Transverse colon (tissue), 4 donors: ENCODE results near the gene MCM3AP. TPM values are rescaled to one million over a fixed set of nuclear protein-coding genes. Genes with fewer than 3 reads are reported as not detected.

Experiments used
- DNase-seq: peaks from one replicate; pipeline ENCODE4 v3.0.0-alpha.2; 2019
- H3K27ac ChIP-seq, 4 donors: fragments of 200-600 bp; sonication (generic); 2 replicates each; pipeline ENCODE4 v1.5.1; 2016 to 2018; ENCODE audit warnings: inconsistent platforms in 4 of 4
- H3K27me3 ChIP-seq: fragments of 200-600 bp; sonication (generic); 2 replicates; pipeline ENCODE4 v1.5.1; 2017; ENCODE audit warnings: inconsistent platforms
- H3K36me3 ChIP-seq, 4 donors: fragments of 200-600 bp; sonication (generic); 2 replicates each; pipeline ENCODE4 v1.5.1; 2017 to 2019; ENCODE audit warnings: inconsistent platforms in 4 of 4
- H3K4me1 ChIP-seq, 4 donors: fragments of 200-600 bp; sonication (generic); 2 replicates each; pipeline ENCODE4 v1.5.1; 2017 to 2020; ENCODE audit warnings: inconsistent platforms in 4 of 4
- H3K4me3 ChIP-seq, 4 donors: fragments of 200-600 bp; sonication (generic); 1 replicate in 1 of 4; 2 replicates in 3 of 4; pipeline versions ENCODE4 v1.5.1 to v1.6.1; 2017 to 2019; ENCODE audit warnings: inconsistent platforms in 4 of 4
- H3K9me3 ChIP-seq, 2 donors: fragments of 200-600 bp; sonication (generic); 2 replicates each; pipeline ENCODE4 v1.5.1; 2017 to 2019; ENCODE audit warnings: inconsistent platforms in 2 of 2
- CTCF ChIP-seq, 5 experiments: fragments of 200-600 bp in 3 of 5; fragments of 450-650 bp in 2 of 5; sonication (generic) in 3 of 5; IDR thresholded peaks; 1 replicate in 2 of 5; 2 replicates in 3 of 5; pipeline ENCODE4 v1.5.1; 2016 to 2017; ENCODE audit warnings: antibody characterized with exemption in 5 of 5, inconsistent platforms in 3 of 5, mild to moderate bottlenecking in 2 of 5, moderate library complexity in 1 of 5
- EP300 ChIP-seq: sonication (generic); formaldehyde crosslinking; IDR thresholded peaks from one replicate; pipeline ENCODE4 v1.6.1; 2017; ENCODE audit warnings: antibody characterized with exemption, low read depth
- POLR2A ChIP-seq: fragments of 450-650 bp; IDR thresholded peaks from one replicate; pipeline ENCODE4 v1.6.1; 2016; ENCODE audit warnings: antibody characterized with exemption, mild to moderate bottlenecking, moderate library complexity
- POLR2AphosphoS5 ChIP-seq, 3 donors: sonication (generic); formaldehyde crosslinking; IDR thresholded peaks; one replicate each; pipeline ENCODE4 v1.6.1; 2016; ENCODE audit warnings: antibody characterized with exemption in 3 of 3
- WGBS, 2 donors: methylation state at CpG; one replicate each; pipeline ENCODE4 v1.1.5; 2018; ENCODE audit warnings: low coverage in 1 of 2; 5-methylcytosine and 5-hydroxymethylcytosine counted together
- in situ Hi-C, 4 donors: fragments of 200-750 bp; cut with MboI; loops; one replicate each; pipeline versions ENCODE4 v1.15.0 to v1.15.1; 2017; ENCODE audit warnings: low sequenced_read_pairs in 3 of 4, low pct_ligation_motif_present in 1 of 4, low pct_unique_long_range_greater_than_20kb in 1 of 4
- intact Hi-C: fragments of 100-400 bp; cut with DNase I; formaldehyde crosslinking; loops from one replicate; pipeline ENCODE4 v1.15.1; 2023; ENCODE audit warnings: low total_unique reads
- total RNA-seq, 4 donors: library from RNA; depleted of rRNA; stranded (reverse); fragments of >200 nt; gene quantifications; one replicate each; pipeline ENCODE4 v1.1.0, GENCODE V29; 2016

Gene MCM3AP
- total RNA-seq, 4 donors from 2014 or later, result 87.4 to 348 (median 108) TPM

GRCh38 chr21:46319186-46319585, 33.8 kb upstream of the MCM3AP start:
- Histone ChIP-seq H3K36me3 (no peaks in the 10 kb centered on the region), H3K27ac (no peak overlapping the region), H3K9me3 (no peaks in the 10 kb centered on the region), H3K4me3 (no peak overlapping the region), H3K4me1 (peaks cover 11 to 26% (median 16%) of the 10 kb centered on the region in 4 donors), H3K27me3 (no peaks in the 10 kb centered on the region)
- 91% methylated on average over 7 of the region's 7 CpGs; no CpG with 5 or more reads in 1 of the 2 donors for WGBS, 2 donors
- intact Hi-C loops (no loop called here), in situ Hi-C loops (no loop called here)
- no peak for TF ChIP-seq EP300
- no peak for TF ChIP-seq POLR2AphosphoS5 (IDR thresholded peaks at IDR 0.05)
- no peak for TF ChIP-seq POLR2A
- TF ChIP-seq CTCF (IDR thresholded peaks at IDR 0.05), result no peak
- DNase-seq, result no peak

GRCh38 chr21:46318464-46318845, 33.0 kb upstream of the MCM3AP start:
- H3K4me1 ChIP-seq, result peaks cover 11 to 26% (median 16%) of the 10 kb centered on the region in 4 donors
- no peak overlapping the region for H3K27ac ChIP-seq
- no peak for DNase-seq
- 77% methylated on average over 4 of the region's 4 CpGs; no CpG with 5 or more reads in 1 of the 2 donors for WGBS, 2 donors
- no peaks in the 10 kb centered on the region for H3K9me3 ChIP-seq
- H3K27me3 ChIP-seq, result no peaks in the 10 kb centered on the region
- no peak overlapping the region for H3K4me3 ChIP-seq
- TF ChIP-seq EP300 (no peak), POLR2AphosphoS5 (IDR thresholded peaks at IDR 0.05) (no peak), POLR2A (no peak)
- intact Hi-C loops, result no loop called here
- in situ Hi-C loops, result no loop called here
- no peaks in the 10 kb centered on the region for H3K36me3 ChIP-seq

GRCh38 chr21:46317710-46318463, 32.5 kb upstream of the MCM3AP start:
- WGBS, 2 donors, result 76% methylated on average over 18 of the region's 20 CpGs; no CpG with 5 or more reads in 1 of the 2 donors
- Histone ChIP-seq H3K4me3 (no peak overlapping the region), H3K27me3 (no peaks in the 10 kb centered on the region), H3K27ac (no peak overlapping the region), H3K36me3 (no peaks in the 10 kb centered on the region), H3K4me1 (peaks cover 9 to 23% (median 12%) of the 10 kb centered on the region in 4 donors), H3K9me3 (no peaks in the 10 kb centered on the region)
- DNase-seq, result peak; percentile 59
- in situ Hi-C loops, result no loop called here
- intact Hi-C loops, result no loop called here
- no peak for TF ChIP-seq CTCF (IDR thresholded peaks at IDR 0.05)
- no peak for TF ChIP-seq EP300
- no peak for TF ChIP-seq POLR2AphosphoS5 (IDR thresholded peaks at IDR 0.05)
- no peak for TF ChIP-seq POLR2A

GRCh38 chr21:46316708-46317324, 31.4 kb upstream of the MCM3AP start:
- no peaks in the 10 kb centered on the region for H3K9me3 ChIP-seq
- intact Hi-C loops (no loop called here), in situ Hi-C loops (no loop called here)
- WGBS, 2 donors, result 90 to 94% methylated on average over 2 to 14 of the region's 14 CpGs
- H3K27ac ChIP-seq, result no peak overlapping the region
- peaks cover 0 to 12% (median under 1%) of the 10 kb centered on the region in 4 donors for H3K4me1 ChIP-seq
- H3K36me3 ChIP-seq, result no peaks in the 10 kb centered on the region
- TF ChIP-seq EP300, result no peak
- TF ChIP-seq CTCF (IDR thresholded peaks at IDR 0.05), result no peak
- TF ChIP-seq POLR2A, result no peak
- TF ChIP-seq POLR2AphosphoS5 (IDR thresholded peaks at IDR 0.05), result no peak
- no peak overlapping the region for H3K4me3 ChIP-seq
- DNase-seq, result no peak
- H3K27me3 ChIP-seq, result no peaks in the 10 kb centered on the region
